Kidney epithelial cell (primary cell): ENCODE data around the gene DEFB127. TPM values are rescaled to one million over a fixed set of nuclear protein-coding genes. Genes with fewer than 3 reads are reported as not detected.
"Not testable (repeated sequence)": the region's sequence is repeated elsewhere in the genome, so short reads cannot be mapped to it uniquely, and the experiment has no call there.

Experiments used
- DNase-seq: peaks from one replicate; pipeline ENCODE4 v3.0.0-alpha.2; 2010; ENCODE audit warnings: low read depth
- H3K27me3 ChIP-seq: 2 replicates; pipeline ENCODE4 v1.6.0; 2011; ENCODE audit warnings: low read length; ENCODE audit not compliant: control insufficient read depth, insufficient read depth
- H3K36me3 ChIP-seq: 2 replicates; pipeline ENCODE4 v1.5.1; 2011; ENCODE audit warnings: low read length; ENCODE audit not compliant: control insufficient read depth, insufficient read depth
- H3K4me3 ChIP-seq: 2 replicates; pipeline ENCODE4 v1.5.1; 2011; ENCODE audit warnings: low read depth, mild to moderate bottlenecking, control low read depth, low read length
- CTCF ChIP-seq: IDR thresholded peaks from 2 replicates; pipeline ENCODE4 v1.5.1; 2011; ENCODE audit warnings: mild to moderate bottlenecking, moderate library complexity, low read length, control low read depth, inconsistent platforms; ENCODE audit not compliant: insufficient read depth, poor library complexity, severe bottlenecking
- total RNA-seq: library from RNA; depleted of rRNA; stranded (reverse); fragments of >200 nt; gene quantifications from 2 replicates; pipeline ENCODE4 v1.2.3, GENCODE V29; 2015

Gene DEFB127
- total RNA-seq, 1 donor from 2014 or later = not detected

- no peaks in the 10 kb centered on the region for H3K27me3 ChIP-seq
- no peak within 1 kb of the TSS for H3K4me3 ChIP-seq
- no peak for DNase-seq
- no peak for TF ChIP-seq CTCF
- H3K36me3 ChIP-seq = no peaks in the 10 kb centered on the region
These were observed 32.4 kb downstream of the DEFB127 start, which contains the start of gene DEFB128 for GRCh38 chr20:189611-190010. Gene DEFB128 (minus strand): TSS chr20:189711. CDS start chr20:189623, 88 bp downstream.

- TF ChIP-seq CTCF = no peak
- Histone ChIP-seq H3K36me3 (no peaks in the 10 kb centered on the region), H3K4me3 (no peak overlapping the region), H3K27me3 (no peaks in the 10 kb centered on the region)
- no peak for DNase-seq
These were observed 41.0 kb downstream of the DEFB127 start for GRCh38 chr20:198225-198624.

- Histone ChIP-seq H3K27me3 (no peaks in the 10 kb centered on the region), H3K4me3 (no peak overlapping the region), H3K36me3 (no peaks in the 10 kb centered on the region)
- TF ChIP-seq CTCF = no peak
- DNase-seq = no peak
These were observed 42.7 kb downstream of the DEFB127 start for GRCh38 chr20:199996-200395.

- not testable (repeated sequence) for H3K27me3 ChIP-seq, H3K36me3 ChIP-seq, H3K4me3 ChIP-seq, DNase-seq
These were observed 46.4 kb downstream of the DEFB127 start for GRCh38 chr20:203630-204029.

Other genes with a start within 250 kb of the DEFB127 start
- not detected in 2 replicates for gene DEFB125, start 69.8 kb upstream of the DEFB127 start, total RNA-seq
- gene DEFB126, start 14.9 kb upstream of the DEFB127 start, total RNA-seq = not detected in 2 replicates
- not detected in 2 replicates for gene DEFB128, start 32.3 kb downstream of the DEFB127 start, total RNA-seq
- gene DEFB129, start 69.8 kb downstream of the DEFB127 start, total RNA-seq = not detected in 2 replicates
- gene DEFB132, start 100.3 kb downstream of the DEFB127 start, total RNA-seq = not detected in 2 replicates
- gene C20orf96, start 133.3 kb downstream of the DEFB127 start, total RNA-seq = 8.0 and 8.1 TPM in 2 replicates
- 16.1 and 23.3 TPM in 2 replicates for gene ZCCHC3, start 140.1 kb downstream of the DEFB127 start, total RNA-seq
- 10.2 and 13.1 TPM in 2 replicates for gene SOX12, start 168.1 kb downstream of the DEFB127 start, total RNA-seq
- 36.9 and 37.5 TPM in 2 replicates for gene NRSN2, start 189.7 kb downstream of the DEFB127 start, total RNA-seq
- gene TRIB3, start 223.3 kb downstream of the DEFB127 start, total RNA-seq = 409 and 519 TPM in 2 replicates